Lower lobe of right lung (tissue), 2 donors: ENCODE data around the gene ARHGAP10. TPM values are rescaled to one million over a fixed set of nuclear protein-coding genes. Genes with fewer than 3 reads are reported as not detected.

Source experiments
- ATAC-seq, 2 donors: fragments of 200-7000 bp; cut with Tn5 transposase; one replicate each; pipeline ENCODE4 v1.9.1; 2020 to 2022; ENCODE audit warnings: mild to moderate bottlenecking in 2 of 2, moderate library complexity in 2 of 2
- DNase-seq: peaks from one replicate; pipeline ENCODE4 v3.0.0-alpha.2; 2020
- H3K27ac ChIP-seq: fragments of 200-600 bp; one replicate; pipeline ENCODE4 v1.8.0; 2022
- H3K27me3 ChIP-seq: fragments of 200-600 bp; one replicate; pipeline ENCODE4 v1.8.0; 2022; ENCODE audit warnings: low read depth
- H3K36me3 ChIP-seq: fragments of 200-600 bp; one replicate; pipeline ENCODE4 v1.8.0; 2022; ENCODE audit warnings: mild to moderate bottlenecking
- H3K4me1 ChIP-seq: fragments of 200-600 bp; one replicate; pipeline ENCODE4 v1.8.0; 2022
- H3K4me3 ChIP-seq: fragments of 200-600 bp; one replicate; pipeline ENCODE4 v1.8.0; 2022; ENCODE audit warnings: mild to moderate bottlenecking
- H3K9me3 ChIP-seq: fragments of 200-600 bp; one replicate; pipeline ENCODE4 v1.8.0; 2022
- CTCF ChIP-seq: fragments of 200-600 bp; IDR thresholded peaks from one replicate; pipeline ENCODE4 v1.8.0; 2022; ENCODE audit warnings: antibody characterized with exemption, mild to moderate bottlenecking
- intact Hi-C: fragments of 100-400 bp; cut with DNase I; formaldehyde crosslinking; loops from one replicate; pipeline ENCODE4 v1.11.0; 2022
- total RNA-seq: library from RNA; stranded (reverse); fragmentation: NEBNext Ultra II Directional; extraction: Animal tissue kit (Norgen Biotek cat#: 25700); gene quantifications from one replicate; pipeline ENCODE4 v1.2.1, GENCODE V29; 2021
- donor health status: DM: no; HTN: yes; CAD: no; lungs with severe emphysema.

Gene ARHGAP10
- total RNA-seq, 1 donor from 2014 or later: 26.4 TPM

- intact Hi-C loops: no loop called here
- Histone ChIP-seq H3K9me3 (no peaks in the 10 kb centered on the region), H3K27me3 (no peaks in the 10 kb centered on the region), H3K36me3 (peaks cover 13% of the 10 kb centered on the region), H3K27ac (no peak overlapping the region), H3K4me1 (peaks cover 6% of the 10 kb centered on the region), H3K4me3 (no peak overlapping the region)
- DNase-seq (no peak), ATAC-seq (peak in 1 of 2 donors; percentile 29)
- no peak for TF ChIP-seq CTCF
Measured at GRCh38 chr4:148044089-148044911, 312.4 kb downstream of the ARHGAP10 start.

- DNase-seq: no peak
- H3K36me3 ChIP-seq: peaks cover 13% of the 10 kb centered on the region
- H3K27me3 ChIP-seq: no peaks in the 10 kb centered on the region
- H3K9me3 ChIP-seq: no peaks in the 10 kb centered on the region
- no peak overlapping the region for H3K27ac ChIP-seq
- intact Hi-C loops: no loop called here
- TF ChIP-seq CTCF: no peak
- no peak overlapping the region for H3K4me3 ChIP-seq
- H3K4me1 ChIP-seq: peaks cover 6% of the 10 kb centered on the region
- peak in 1 of 2 donors; percentile 37 for ATAC-seq
Measured at GRCh38 chr4:148044912-148045352, 313.0 kb downstream of the ARHGAP10 start.

DNA sequence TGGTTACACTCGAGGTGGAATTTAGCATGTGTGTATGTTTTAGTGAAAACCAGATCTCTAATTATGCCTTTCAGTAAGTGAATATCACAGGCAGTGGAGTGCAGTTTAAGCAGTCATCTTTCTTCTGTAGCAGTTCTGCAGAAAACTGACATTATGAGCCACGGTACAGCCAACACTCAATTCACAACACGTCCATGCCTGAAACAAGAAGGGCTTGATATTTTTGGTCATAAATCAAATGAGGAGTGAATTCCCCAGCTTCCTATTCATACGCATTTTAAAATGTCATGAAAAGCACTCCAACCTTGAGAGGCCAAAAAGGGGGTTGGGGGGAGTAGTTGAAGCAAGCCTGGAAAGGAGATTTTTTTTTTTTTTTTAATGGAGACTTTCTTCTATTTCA, 316.7 kb downstream of the ARHGAP10 start:
- Histone ChIP-seq H3K4me1 (peaks cover 10% of the 10 kb centered on the region), H3K27me3 (no peaks in the 10 kb centered on the region), H3K9me3 (no peaks in the 10 kb centered on the region), H3K27ac (no peak overlapping the region), H3K4me3 (no peak overlapping the region), H3K36me3 (peaks cover 13% of the 10 kb centered on the region)
- no peak for DNase-seq
- intact Hi-C loops: no loop called here
- TF ChIP-seq CTCF: no peak
- ATAC-seq: no peak

- H3K36me3 ChIP-seq: peaks cover 13% of the 10 kb centered on the region
- no peak for TF ChIP-seq CTCF
- intact Hi-C loops: no loop called here
Measured at GRCh38 chr4:148051403-148051802, 319.5 kb downstream of the ARHGAP10 start.

GRCh38 chr4:148052448-148052847, 320.6 kb downstream of the ARHGAP10 start:
- Histone ChIP-seq H3K27me3 (no peaks in the 10 kb centered on the region), H3K36me3 (peaks cover 6% of the 10 kb centered on the region), H3K9me3 (no peaks in the 10 kb centered on the region), H3K4me1 (peaks cover 13% of the 10 kb centered on the region), H3K27ac (no peak overlapping the region), H3K4me3 (no peak overlapping the region)
- TF ChIP-seq CTCF: no peak
- DNase-seq (no peak), ATAC-seq (peak; percentile 24 to 57)
- intact Hi-C loops: no loop called here

More at GRCh38 chr4:148051403-148051802, 319.5 kb downstream of the ARHGAP10 start:
- no peak overlapping the region for H3K27ac ChIP-seq
- no peaks in the 10 kb centered on the region for H3K27me3 ChIP-seq
- DNase-seq (no peak), ATAC-seq (no peak)
- H3K9me3 ChIP-seq: no peaks in the 10 kb centered on the region
- H3K4me3 ChIP-seq: no peak overlapping the region
- peaks cover 13% of the 10 kb centered on the region for H3K4me1 ChIP-seq
